ENCODE results near the gene DENND6B. TPM values are rescaled to one million over a fixed set of nuclear protein-coding genes. Genes with fewer than 3 reads are reported as not detected.

Gene DENND6B
- total RNA-seq, 4 donors from 2014 or later: 4.3 to 14.3 (median 9.3) TPM

DNA sequence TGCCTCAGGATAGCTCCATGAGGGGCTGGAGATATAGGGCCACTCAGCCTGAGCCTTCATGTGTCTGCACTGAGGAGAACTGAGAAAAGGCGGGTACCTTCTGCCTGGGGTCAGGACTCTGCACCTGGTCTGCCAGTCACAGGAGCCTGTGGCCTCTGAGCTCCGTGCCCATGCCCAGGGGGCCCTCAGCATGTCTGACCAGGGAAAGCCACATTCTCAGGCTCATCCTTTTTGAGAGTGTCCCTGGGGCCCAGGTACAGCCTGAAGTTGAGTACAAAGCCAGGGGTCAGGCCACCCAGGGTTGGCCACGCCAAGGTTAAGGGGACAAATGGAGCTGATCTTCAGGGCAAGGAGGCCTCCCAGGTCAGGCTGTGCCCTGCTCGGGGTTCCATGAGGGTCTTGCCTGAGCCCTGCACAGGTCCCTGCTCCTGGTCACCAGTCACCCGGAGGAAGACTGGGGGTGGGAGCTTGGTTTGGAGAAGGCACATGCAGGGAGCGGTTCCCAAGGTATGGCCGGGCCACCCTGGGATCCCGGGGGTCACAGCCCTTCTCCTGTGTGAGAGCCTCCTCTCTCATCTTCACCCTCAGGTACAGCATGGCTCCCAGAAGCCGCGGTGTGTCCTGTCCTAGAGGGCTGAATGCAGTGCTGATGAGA lies 6.0 kb downstream of the DENND6B start:
- Histone ChIP-seq H3K4me1 (no peaks in the 10 kb centered on the region), H3K27ac (no peak overlapping the region), H3K36me3 (no peaks in the 10 kb centered on the region), H3K27me3 (no peaks in the 10 kb centered on the region), H3K4me3 (replicated peaks in 1 of 3) (no peak overlapping the region), H3K9me3 (no peaks in the 10 kb centered on the region)
- intact Hi-C loops (cut with DNase I): no loop called here
- TF ChIP-seq POLR2A (IDR thresholded peaks at IDR 0.05): no peak
- TF ChIP-seq, protein P1, sequence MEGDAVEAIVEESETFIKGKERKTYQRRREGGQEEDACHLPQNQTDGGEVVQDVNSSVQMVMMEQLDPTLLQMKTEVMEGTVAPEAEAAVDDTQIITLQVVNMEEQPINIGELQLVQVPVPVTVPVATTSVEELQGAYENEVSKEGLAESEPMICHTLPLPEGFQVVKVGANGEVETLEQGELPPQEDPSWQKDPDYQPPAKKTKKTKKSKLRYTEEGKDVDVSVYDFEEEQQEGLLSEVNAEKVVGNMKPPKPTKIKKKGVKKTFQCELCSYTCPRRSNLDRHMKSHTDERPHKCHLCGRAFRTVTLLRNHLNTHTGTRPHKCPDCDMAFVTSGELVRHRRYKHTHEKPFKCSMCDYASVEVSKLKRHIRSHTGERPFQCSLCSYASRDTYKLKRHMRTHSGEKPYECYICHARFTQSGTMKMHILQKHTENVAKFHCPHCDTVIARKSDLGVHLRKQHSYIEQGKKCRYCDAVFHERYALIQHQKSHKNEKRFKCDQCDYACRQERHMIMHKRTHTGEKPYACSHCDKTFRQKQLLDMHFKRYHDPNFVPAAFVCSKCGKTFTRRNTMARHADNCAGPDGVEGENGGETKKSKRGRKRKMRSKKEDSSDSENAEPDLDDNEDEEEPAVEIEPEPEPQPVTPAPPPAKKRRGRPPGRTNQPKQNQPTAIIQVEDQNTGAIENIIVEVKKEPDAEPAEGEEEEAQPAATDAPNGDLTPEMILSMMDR (IDR thresholded peaks at IDR 0.05): no peak
- 82 to 92% methylated on average over 10 of the region's 10 CpGs for WGBS, 2 donors
- no peak for DNase-seq

DNA sequence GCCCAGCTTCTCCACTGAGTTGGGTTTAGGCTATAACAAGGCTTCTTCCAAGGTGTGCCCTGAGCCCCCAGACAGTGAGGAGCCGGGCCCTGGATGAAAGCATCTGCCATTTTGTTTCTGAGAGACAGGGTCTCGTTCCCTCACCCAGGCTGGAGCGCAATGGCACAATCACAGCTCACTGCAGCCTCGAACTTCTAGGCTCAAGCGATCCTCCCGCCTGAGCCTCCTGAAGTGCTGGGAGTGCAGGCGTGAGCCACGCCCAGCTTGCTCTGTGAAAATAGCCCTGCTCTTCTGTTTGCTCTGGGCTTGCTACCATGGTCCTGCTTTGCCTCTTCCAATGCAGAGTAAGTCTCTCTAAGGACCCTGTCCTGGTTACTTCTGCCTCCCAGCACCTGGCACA lies 6.7 kb downstream of the DENND6B start:
- intact Hi-C loops (cut with DNase I): no loop called here
- TF ChIP-seq, protein P1 (IDR thresholded peaks at IDR 0.05): no peak
- TF ChIP-seq POLR2A (IDR thresholded peaks at IDR 0.05): no peak
- 94 to 95% methylated on average over 7 of the region's 8 CpGs for WGBS, 2 donors

DNA sequence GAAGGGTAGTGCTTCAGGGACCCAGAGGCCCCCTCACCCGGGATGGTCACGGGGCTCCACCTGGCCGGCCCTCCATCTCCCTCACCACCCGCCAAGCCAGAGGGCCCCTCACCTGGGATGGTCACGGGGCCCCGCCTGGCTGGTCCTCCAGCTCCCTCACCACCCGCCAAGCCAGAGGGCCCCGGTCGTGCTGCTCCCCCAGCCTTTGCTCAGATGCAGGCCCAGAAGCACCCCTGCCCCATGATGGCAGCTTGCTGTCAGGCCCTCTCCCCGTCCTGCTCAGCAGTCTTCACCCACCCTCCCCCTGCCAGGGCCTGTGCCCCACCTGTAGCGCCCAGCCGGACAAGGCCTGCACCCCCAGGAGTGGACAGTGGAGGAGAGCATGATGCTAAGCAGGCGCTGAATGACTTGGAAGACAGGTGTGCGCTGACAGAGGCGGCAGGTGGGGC lies 7.3 kb downstream of the DENND6B start:
- Histone ChIP-seq H3K27ac (no peak overlapping the region), H3K27me3 (no peaks in the 10 kb centered on the region), H3K9me3 (no peaks in the 10 kb centered on the region), H3K36me3 (no peaks in the 10 kb centered on the region), H3K4me1 (peaks cover 2 to 5% of the 10 kb centered on the region in 2 donors), H3K4me3 (replicated peaks in 1 of 3) (no peak overlapping the region)
- intact Hi-C loops (cut with DNase I): no loop called here
- DNase-seq: no peak
- TF ChIP-seq, protein P1 (IDR thresholded peaks at IDR 0.05): no peak
- no peak for TF ChIP-seq POLR2A (IDR thresholded peaks at IDR 0.05)
- WGBS, 2 donors: 87 to 91% methylated on average over 6 to 14 of the region's 15 CpGs

More for the DNA sequence above, 6.7 kb downstream of the DENND6B start:
- H3K27ac ChIP-seq: no peak overlapping the region
- H3K36me3 ChIP-seq: no peaks in the 10 kb centered on the region
- no peak for DNase-seq
- H3K4me3 ChIP-seq (replicated peaks in 1 of 3): no peak overlapping the region
- no peaks in the 10 kb centered on the region for H3K9me3 ChIP-seq
- H3K4me1 ChIP-seq: no peaks in the 10 kb centered on the region
- H3K27me3 ChIP-seq: no peaks in the 10 kb centered on the region

DNA sequence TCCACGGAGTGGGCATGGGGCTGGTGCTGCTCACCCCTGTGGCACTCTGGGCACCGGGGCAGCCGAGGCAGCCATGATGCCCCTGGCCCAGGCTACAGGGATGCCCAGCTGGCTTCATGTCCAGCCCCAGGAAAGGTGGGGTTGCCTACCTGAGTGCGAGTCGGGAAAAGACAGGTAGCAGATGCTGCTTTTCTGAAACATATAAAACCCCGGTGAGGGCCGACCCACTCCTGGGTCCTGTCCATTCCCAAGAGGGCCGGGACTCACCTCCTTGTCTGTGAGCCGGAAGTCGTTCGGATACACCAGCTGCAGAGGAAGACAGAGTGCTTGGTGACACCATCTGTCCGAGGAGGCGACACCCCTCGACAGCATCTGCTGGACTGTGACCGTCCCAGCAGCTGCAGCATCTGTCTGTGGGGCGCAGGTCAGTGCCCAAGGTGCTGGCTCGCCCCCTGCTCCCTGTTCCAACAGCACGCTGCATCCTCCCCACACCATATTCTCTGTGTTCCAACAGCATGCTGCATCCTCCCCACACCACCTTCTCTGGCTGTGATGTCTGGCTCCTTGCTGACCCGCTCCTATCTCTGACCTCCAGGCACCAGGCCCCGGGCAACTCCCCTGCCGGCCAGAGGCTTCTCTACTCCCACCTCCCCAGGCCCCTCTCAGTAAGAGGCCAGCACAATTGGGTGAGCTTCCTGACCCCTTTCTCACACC lies 8.0 kb downstream of the DENND6B start:
- H3K9me3 ChIP-seq: no peaks in the 10 kb centered on the region
- intact Hi-C loops (cut with DNase I): no loop called here

More for the DNA sequence above, 8.0 kb downstream of the DENND6B start:
- no peak overlapping the region for H3K4me3 ChIP-seq (replicated peaks in 1 of 3)
- peaks cover 3 to 12% of the 10 kb centered on the region in 2 donors for H3K4me1 ChIP-seq
- H3K27ac ChIP-seq: no peak overlapping the region
- no peak for TF ChIP-seq POLR2A (IDR thresholded peaks at IDR 0.05)
- TF ChIP-seq, protein P1 (IDR thresholded peaks at IDR 0.05): no peak
- H3K27me3 ChIP-seq: no peaks in the 10 kb centered on the region
- H3K36me3 ChIP-seq: no peaks in the 10 kb centered on the region
- DNase-seq: no peak
- 88 to 93% methylated on average over 10 to 21 of the region's 21 CpGs for WGBS, 2 donors
